GM12865 (cell line): Measurements from ENCODE around the gene DEPDC7.
A peak's percentile ranks its signal among the peaks of the same experiment; 100 is the strongest.

ENCODE experiments used
- DNase-seq: peaks from one replicate; pipeline ENCODE4 v3.0.0; 2010; ENCODE audit warnings: low read depth
- H3K4me3 ChIP-seq: 2 replicates; pipeline ENCODE4 v1.5.1; 2011; ENCODE audit warnings: mild to moderate bottlenecking, low read depth, low read length, control low read depth
- CTCF ChIP-seq: IDR thresholded peaks from 2 replicates; pipeline ENCODE4 v1.5.1; 2011; ENCODE audit warnings: low read length, control low read depth, low read depth, inconsistent platforms; ENCODE audit not compliant: insufficient read depth; ENCODE audit errors: missing control alignments

The DEPDC7 gene

GRCh38 chr11:33060271-33060670 is 44.6 kb downstream of the DEPDC7 start:
- no peak overlapping the region for H3K4me3 ChIP-seq
- TF ChIP-seq CTCF, result no peak
- DNase-seq, result no peak

GRCh38 chr11:33062137-33062536 is 46.5 kb downstream of the DEPDC7 start:
- DNase-seq, result no peak
- no peak overlapping the region for H3K4me3 ChIP-seq
- TF ChIP-seq CTCF, result no peak

- TF ChIP-seq CTCF, result no peak
- H3K4me3 ChIP-seq, result no peak overlapping the region
- DNase-seq, result peak; percentile 73
Measured at GRCh38 chr11:33063326-33063881, 47.7 kb downstream of the DEPDC7 start.

- peak overlapping the region; percentile 1 for H3K4me3 ChIP-seq
- TF ChIP-seq CTCF, result no peak
- DNase-seq, result peak; percentile 53
Measured at GRCh38 chr11:33064033-33064825, 48.6 kb downstream of the DEPDC7 start.

GRCh38 chr11:33064866-33065265 is 49.2 kb downstream of the DEPDC7 start:
- H3K4me3 ChIP-seq, result no peak overlapping the region; the same call in 1 of the 2 replicates
- no peak for TF ChIP-seq CTCF
- peak; percentile 37 for DNase-seq

GRCh38 chr11:33065445-33066178 is 49.9 kb downstream of the DEPDC7 start:
- DNase-seq, result peak; percentile 87
- no peak overlapping the region for H3K4me3 ChIP-seq
- TF ChIP-seq CTCF, result peak; percentile 98

- no peak for DNase-seq
- H3K4me3 ChIP-seq, result no peak overlapping the region
- TF ChIP-seq CTCF, result no peak
Measured at GRCh38 chr11:33067294-33067693, 51.6 kb downstream of the DEPDC7 start.
